Measurements from ENCODE around the gene ANKAR.

GRCh38 chr2:189659734-189660133 is 14.7 kb upstream of the ANKAR start:
- TF ChIP-seq CTCF (conservative IDR thresholded peaks at IDR 0.05) (no peak), ZFX (IDR thresholded peaks at IDR 0.05) (no peak)
